K562 (cell line): Measurements from ENCODE around the gene ENO2. TPM values are rescaled to one million over a fixed set of nuclear protein-coding genes. Genes with fewer than 3 reads are reported as not detected.

Source experiments
- FOXK1 ChIP-seq: sonication (generic); formaldehyde crosslinking; IDR thresholded peaks from 2 replicates; pipeline ENCODE4 v1.8.0; 2022; ENCODE audit warnings: missing genetic modification reagents, mild to moderate bottlenecking, borderline replicate concordance
- FOXM1 ChIP-seq, 2 experiments: fragments of 450-650 bp in 1 of 2; sonication (generic) in 1 of 2; formaldehyde crosslinking in 1 of 2; IDR thresholded peaks; 2 replicates each; pipeline versions ENCODE4 v1.6.1 to v1.9.0; 2017 to 2022; ENCODE audit warnings: low read depth in 2 of 2, mild to moderate bottlenecking in 2 of 2, missing genetic modification reagents in 1 of 2, moderate library complexity in 1 of 2
- GABPB2 ChIP-seq: fragments of 250-450 bp; sonication (Bioruptor Pico); conservative IDR thresholded peaks from 2 replicates; pipeline ENCODE4 v1.5.1; 2021; ENCODE audit warnings: mild to moderate bottlenecking
- MAFF ChIP-seq: IDR thresholded peaks from 2 replicates; pipeline ENCODE4 v1.6.1; 2012; ENCODE audit warnings: low read length, improper control_type of control experiment
- MCM7 ChIP-seq, 2 experiments: fragments of 450-650 bp; IDR thresholded peaks; 2 replicates each; pipeline ENCODE4 v1.6.1; 2016 to 2018
- MED1 ChIP-seq: sonication (generic); formaldehyde crosslinking; IDR thresholded peaks from 2 replicates; pipeline ENCODE4 v1.8.1; 2023; ENCODE audit warnings: missing genetic modification reagents, borderline replicate concordance
- MXI1 ChIP-seq: IDR thresholded peaks from 2 replicates; pipeline ENCODE4 v1.6.1; 2011; ENCODE audit warnings: low read depth, mild to moderate bottlenecking, improper control_type of control experiment, low read length
- NCOA2 ChIP-seq, 2 experiments: fragments of 450-650 bp; IDR thresholded peaks; 2 replicates each; pipeline ENCODE4 v1.6.1; 2018; ENCODE audit warnings: mild to moderate bottlenecking in 2 of 2, moderate library complexity in 1 of 2; ENCODE audit not compliant: partially characterized antibody in 2 of 2
- NCOR1 ChIP-seq: fragments of 450-650 bp; IDR thresholded peaks from 2 replicates; pipeline ENCODE4 v1.6.1; 2016; ENCODE audit warnings: mild to moderate bottlenecking, moderate library complexity
- NRF1 ChIP-seq, 2 experiments: fragments of 450-650 bp; IDR thresholded peaks in 1 of 2; conservative IDR thresholded peaks in 1 of 2; 2 replicates each; pipeline ENCODE4 v1.6.1; 2014; ENCODE audit warnings: mild to moderate bottlenecking in 2 of 2
- POLR2A ChIP-seq: fragments of 450-650 bp; conservative IDR thresholded peaks from 2 replicates; pipeline ENCODE4 v1.6.1; 2016
- PTBP1 ChIP-seq: fragments of 200-400 bp; formaldehyde crosslinking; IDR thresholded peaks from 2 replicates; pipeline ENCODE4 v1.6.1; 2017; ENCODE audit warnings: low read depth, low read length
- RAD21 ChIP-seq, 2 experiments: fragments of 250-450 bp in 1 of 2; fragments of 450-650 bp in 1 of 2; sonication (Bioruptor Pico) in 1 of 2; formaldehyde crosslinking in 1 of 2; IDR thresholded peaks in 1 of 2; conservative IDR thresholded peaks in 1 of 2; 2 replicates each; pipeline versions ENCODE4 v1.4.0 to v1.8.0; 2020 to 2022; ENCODE audit warnings: mild to moderate bottlenecking in 2 of 2, moderate library complexity in 1 of 2
- SMARCA5 ChIP-seq: fragments of 450-650 bp; IDR thresholded peaks from 2 replicates; pipeline ENCODE4 v1.6.1; 2016
- ZKSCAN3 ChIP-seq: fragments of 250-450 bp; sonication (Bioruptor Pico); IDR thresholded peaks from 2 replicates; pipeline ENCODE4 v1.4.0; 2020
- ZNF140 ChIP-seq: fragments of 250-450 bp; sonication (Bioruptor Pico); IDR thresholded peaks from 2 replicates; pipeline ENCODE4 v1.8.0; 2021; ENCODE audit warnings: moderate library complexity, mild to moderate bottlenecking, inconsistent platforms
- ZNF217 ChIP-seq: sonication (generic); formaldehyde crosslinking; IDR thresholded peaks from 2 replicates; pipeline ENCODE4 v1.8.0; 2022; ENCODE audit warnings: mild to moderate bottlenecking, missing genetic modification reagents
- ZNF436 ChIP-seq: fragments of 250-450, 450-650 bp; sonication (Bioruptor Pico); formaldehyde crosslinking; IDR thresholded peaks from 2 replicates; pipeline ENCODE4 v1.7.0; 2020; ENCODE audit warnings: mild to moderate bottlenecking
- ZNF695 ChIP-seq: fragments of 450-650 bp; formaldehyde crosslinking; IDR thresholded peaks from 2 replicates; pipeline ENCODE4 v1.4.0; 2020; ENCODE audit warnings: mild to moderate bottlenecking, moderate library complexity
- polyA plus RNA-seq, 8 experiments: library from polyadenylated mRNA; depleted of rRNA in 4 of 8; stranded (reverse) in 5 of 8; unstranded in 3 of 8; fragments of >200 nt; fragmentation: Nextera tagmentation in 2 of 8; fragmentation: Illumina TruSeq in 1 of 8; extraction: Ambion mirVana in 2 of 8; extraction: Trizol in 1 of 8; gene quantifications; 2 replicates each; pipeline versions ENCODE4 v1.2.1 to v1.2.3, GENCODE V29; 2011 to 2014; ENCODE audit warnings: inconsistent platforms in 1 of 8, missing spikeins in 1 of 8
- total RNA-seq, 7 experiments: library from RNA; depleted of rRNA in 6 of 7; stranded (reverse); fragments of >200 nt in 6 of 7; fragmentation: Illumina TruSeq in 2 of 7; extraction: Trizol in 2 of 7; gene quantifications; 2 replicates each; pipeline versions ENCODE4 v1.2.1 to v1.2.3, GENCODE V29; 2011 to 2021; ENCODE audit warnings: low replicate concordance in 1 of 7
- TF ChIP-seq, protein P1 (sequence below): sonication (generic); formaldehyde crosslinking; IDR thresholded peaks from 2 replicates; pipeline ENCODE4 v1.8.1; 2023; ENCODE audit warnings: mild to moderate bottlenecking, missing genetic modification reagents
- TF ChIP-seq, protein P2 (sequence below), 2 experiments: fragments of 200-800 bp in 1 of 2; sonication (Bioruptor generic) in 1 of 2; sonication (generic) in 1 of 2; formaldehyde crosslinking in 1 of 2; IDR thresholded peaks in 1 of 2; conservative IDR thresholded peaks in 1 of 2; 2 replicates each; pipeline versions ENCODE4 v1.5.0 to v1.6.1; 2016 to 2020; ENCODE audit warnings: missing compliant biosample characterization in 1 of 2, missing genetic modification characterization in 1 of 2, missing genetic modification reagents in 1 of 2
- TF ChIP-seq, protein P3 (sequence below): fragments of 450-650 bp; IDR thresholded peaks from 2 replicates; pipeline ENCODE4 v1.6.1; 2017; ENCODE audit warnings: antibody characterized with exemption, mild to moderate bottlenecking

The ENO2 gene
- total and polyA plus RNA-seq, 9 of the 15 experiments (the other 6 are each of a cell fraction or from before 2014, with no cell fraction given), result 10.9 to 43.3 (median 21.0) TPM

DNA sequence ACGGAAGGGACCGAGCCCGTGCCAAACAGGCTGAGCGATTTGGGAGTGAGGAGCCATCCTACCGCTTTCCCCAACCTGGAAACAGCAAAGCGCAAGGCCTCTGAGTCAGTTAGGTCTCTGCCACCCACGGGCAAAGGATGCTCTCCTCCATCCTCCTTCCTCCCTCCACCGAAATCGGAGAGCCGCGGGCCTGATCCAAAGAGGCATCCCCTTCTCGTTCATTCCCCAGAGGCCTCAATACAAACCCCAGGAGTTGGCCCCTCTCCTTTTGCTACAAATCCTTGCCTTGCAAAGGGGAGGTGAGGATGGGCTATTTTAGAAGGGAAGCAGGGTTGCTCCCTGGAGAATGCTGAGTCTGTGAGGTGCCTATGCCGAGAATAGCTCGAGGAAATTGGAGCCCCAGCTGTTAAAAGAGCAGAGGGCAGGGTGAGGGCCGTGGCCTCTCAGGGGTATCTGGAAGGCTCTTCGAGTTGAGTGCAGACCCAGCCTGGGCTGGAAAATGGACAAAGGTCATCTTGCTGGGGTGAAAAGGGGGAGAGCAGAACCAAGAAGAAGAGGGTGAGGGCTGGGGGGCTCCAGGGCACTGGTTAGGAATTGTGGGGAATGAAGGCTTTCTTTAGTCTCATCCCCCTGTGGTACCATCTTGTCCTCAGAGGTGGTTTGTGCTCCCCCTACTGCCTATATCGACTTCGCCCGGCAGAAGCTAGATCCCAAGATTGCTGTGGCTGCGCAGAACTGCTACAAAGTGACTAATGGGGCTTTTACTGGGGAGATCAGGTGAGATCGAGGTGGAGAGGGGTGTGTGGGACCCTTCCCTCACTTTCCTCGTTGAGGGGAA, 46.0 kb upstream of the ENO2 start (continued):
- TF ChIP-seq NCOA2 (IDR thresholded peaks at IDR 0.05; ENCODE audit: partially characterized antibody in 2 of 2) (no peak), NRF1 (conservative IDR thresholded peaks at IDR 0.05 in 1 of 2, IDR thresholded peaks at IDR 0.05 in 1 of 2) (peak; percentile 34 to 58; a peak in 3 of 4 replicates), NCOR1 (no peak), MCM7 (IDR thresholded peaks at IDR 0.05) (no peak), ZNF140 (CRISPR knock-in tag) (no peak), ZNF695 (CRISPR knock-in tag) (no peak), ZKSCAN3 (CRISPR knock-in tag) (no peak), RAD21 (CRISPR knock-in tag; conservative IDR thresholded peaks at IDR 0.05 in 1 of 2, IDR thresholded peaks at IDR 0.05 in 1 of 2) (no peak), SMARCA5 (no peak), ZNF436 (CRISPR knock-in tag) (no peak), POLR2A (no peak), MXI1 (no peak), FOXM1 (IDR thresholded peaks at IDR 0.05; ENCODE audit: low read depth) (no peak), FOXM1 (CRISPR knock-in tag; IDR thresholded peaks at IDR 0.05; ENCODE audit: low read depth) (no peak), MED1 (CRISPR knock-in tag) (0 out of 2 replicates have a peak, but pooled peaks have one; percentile 29), ZNF217 (CRISPR knock-in tag) (no peak), FOXK1 (CRISPR knock-in tag) (0 out of 2 replicates have a peak, but pooled peaks have one; percentile 84), PTBP1 (peak; percentile 75; the same call in 1 of the 2 replicates), GABPB2 (CRISPR knock-in tag) (no peak), MAFF (peak; percentile 12; the same call in 1 of the 2 replicates)
- TF ChIP-seq, protein P1, sequence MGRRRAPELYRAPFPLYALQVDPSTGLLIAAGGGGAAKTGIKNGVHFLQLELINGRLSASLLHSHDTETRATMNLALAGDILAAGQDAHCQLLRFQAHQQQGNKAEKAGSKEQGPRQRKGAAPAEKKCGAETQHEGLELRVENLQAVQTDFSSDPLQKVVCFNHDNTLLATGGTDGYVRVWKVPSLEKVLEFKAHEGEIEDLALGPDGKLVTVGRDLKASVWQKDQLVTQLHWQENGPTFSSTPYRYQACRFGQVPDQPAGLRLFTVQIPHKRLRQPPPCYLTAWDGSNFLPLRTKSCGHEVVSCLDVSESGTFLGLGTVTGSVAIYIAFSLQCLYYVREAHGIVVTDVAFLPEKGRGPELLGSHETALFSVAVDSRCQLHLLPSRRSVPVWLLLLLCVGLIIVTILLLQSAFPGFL (CRISPR knock-in tag), result no peak
- TF ChIP-seq, protein P2, sequence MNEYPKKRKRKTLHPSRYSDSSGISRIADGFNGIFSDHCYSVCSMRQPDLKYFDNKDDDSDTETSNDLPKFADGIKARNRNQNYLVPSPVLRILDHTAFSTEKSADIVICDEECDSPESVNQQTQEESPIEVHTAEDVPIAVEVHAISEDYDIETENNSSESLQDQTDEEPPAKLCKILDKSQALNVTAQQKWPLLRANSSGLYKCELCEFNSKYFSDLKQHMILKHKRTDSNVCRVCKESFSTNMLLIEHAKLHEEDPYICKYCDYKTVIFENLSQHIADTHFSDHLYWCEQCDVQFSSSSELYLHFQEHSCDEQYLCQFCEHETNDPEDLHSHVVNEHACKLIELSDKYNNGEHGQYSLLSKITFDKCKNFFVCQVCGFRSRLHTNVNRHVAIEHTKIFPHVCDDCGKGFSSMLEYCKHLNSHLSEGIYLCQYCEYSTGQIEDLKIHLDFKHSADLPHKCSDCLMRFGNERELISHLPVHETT (CRISPR knock-in tag; conservative IDR thresholded peaks at IDR 0.05 in 1 of 2, IDR thresholded peaks at IDR 0.05 in 1 of 2), result no peak
- TF ChIP-seq, protein P3, sequence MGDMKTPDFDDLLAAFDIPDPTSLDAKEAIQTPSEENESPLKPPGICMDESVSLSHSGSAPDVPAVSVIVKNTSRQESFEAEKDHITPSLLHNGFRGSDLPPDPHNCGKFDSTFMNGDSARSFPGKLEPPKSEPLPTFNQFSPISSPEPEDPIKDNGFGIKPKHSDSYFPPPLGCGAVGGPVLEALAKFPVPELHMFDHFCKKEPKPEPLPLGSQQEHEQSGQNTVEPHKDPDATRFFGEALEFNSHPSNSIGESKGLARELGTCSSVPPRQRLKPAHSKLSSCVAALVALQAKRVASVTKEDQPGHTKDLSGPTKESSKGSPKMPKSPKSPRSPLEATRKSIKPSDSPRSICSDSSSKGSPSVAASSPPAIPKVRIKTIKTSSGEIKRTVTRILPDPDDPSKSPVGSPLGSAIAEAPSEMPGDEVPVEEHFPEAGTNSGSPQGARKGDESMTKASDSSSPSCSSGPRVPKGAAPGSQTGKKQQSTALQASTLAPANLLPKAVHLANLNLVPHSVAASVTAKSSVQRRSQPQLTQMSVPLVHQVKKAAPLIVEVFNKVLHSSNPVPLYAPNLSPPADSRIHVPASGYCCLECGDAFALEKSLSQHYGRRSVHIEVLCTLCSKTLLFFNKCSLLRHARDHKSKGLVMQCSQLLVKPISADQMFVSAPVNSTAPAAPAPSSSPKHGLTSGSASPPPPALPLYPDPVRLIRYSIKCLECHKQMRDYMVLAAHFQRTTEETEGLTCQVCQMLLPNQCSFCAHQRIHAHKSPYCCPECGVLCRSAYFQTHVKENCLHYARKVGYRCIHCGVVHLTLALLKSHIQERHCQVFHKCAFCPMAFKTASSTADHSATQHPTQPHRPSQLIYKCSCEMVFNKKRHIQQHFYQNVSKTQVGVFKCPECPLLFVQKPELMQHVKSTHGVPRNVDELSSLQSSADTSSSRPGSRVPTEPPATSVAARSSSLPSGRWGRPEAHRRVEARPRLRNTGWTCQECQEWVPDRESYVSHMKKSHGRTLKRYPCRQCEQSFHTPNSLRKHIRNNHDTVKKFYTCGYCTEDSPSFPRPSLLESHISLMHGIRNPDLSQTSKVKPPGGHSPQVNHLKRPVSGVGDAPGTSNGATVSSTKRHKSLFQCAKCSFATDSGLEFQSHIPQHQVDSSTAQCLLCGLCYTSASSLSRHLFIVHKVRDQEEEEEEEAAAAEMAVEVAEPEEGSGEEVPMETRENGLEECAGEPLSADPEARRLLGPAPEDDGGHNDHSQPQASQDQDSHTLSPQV, result no peak
